OCI-LY7 (cell line): Measurements from ENCODE around the gene IGSF3.

Source experiments
- CTCF ChIP-seq: fragments of 200-600 bp; sonication (generic); conservative IDR thresholded peaks from 2 replicates; pipeline ENCODE4 v1.5.1; 2014; ENCODE audit warnings: mild to moderate bottlenecking, antibody characterized with exemption, low read length, moderate library complexity, mixed read lengths
- EZH2phosphoT487 ChIP-seq: fragments of 200-600 bp; sonication (generic); IDR thresholded peaks from 2 replicates; pipeline ENCODE4 v1.6.1; 2018; ENCODE audit warnings: low read depth, borderline replicate concordance, mild to moderate bottlenecking, mixed run types, antibody characterized with exemption, low read length, moderate library complexity, mixed read lengths

DNA sequence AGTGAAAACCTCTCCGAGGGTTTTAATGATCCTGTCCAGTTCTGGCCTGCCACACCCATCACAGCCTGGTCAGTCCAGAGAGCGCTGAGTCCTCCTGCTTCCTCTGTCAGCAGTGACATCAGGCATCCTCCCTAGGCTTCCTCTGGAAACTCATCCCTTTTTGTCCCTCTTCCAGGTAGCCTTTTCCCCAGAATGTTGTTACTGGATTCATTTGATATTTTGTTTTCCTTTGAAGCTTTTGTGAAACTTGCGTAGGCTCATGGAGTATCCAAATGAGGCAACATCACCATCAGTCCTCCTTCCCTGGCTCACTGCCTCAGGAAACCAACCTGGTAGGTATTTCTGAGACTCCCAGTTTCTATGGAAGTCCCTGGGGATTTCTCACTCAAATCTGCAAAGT lies 27.0 kb upstream of the IGSF3 start:
- no peak for TF ChIP-seq CTCF
- TF ChIP-seq EZH2phosphoT487 = no peak
